PC-3 (cell line): ENCODE results near the gene SLCO3A1. TPM values are rescaled to one million over a fixed set of nuclear protein-coding genes. Genes with fewer than 3 reads are reported as not detected.

Experiments used
- ATAC-seq: fragments of 200-7000 bp; cut with Tn5 transposase; 2 replicates; pipeline ENCODE4 v1.9.1; 2020; ENCODE audit warnings: mild to moderate bottlenecking, moderate library complexity
- BruUV-seq: library from RNA; stranded (reverse); fragments of 400-500 nt; replicated peaks from 2 replicates; lab custom pipeline; 2021; lab: Mats Ljungman, UMichigan
- CTCF ChIA-PET: fragments of 300-600 bp; sonication (Branson Sonifier 250); formaldehyde crosslinking; loops from one replicate; lab custom pipeline; 2022; ENCODE audit warnings: antibody characterized with exemption; lab: Charles Lee
- POLR2A ChIA-PET: fragments of 300-600 bp; sonication (Branson Sonifier 250); formaldehyde crosslinking; loops from one replicate; lab custom pipeline; 2022; ENCODE audit warnings: antibody characterized with exemption; ENCODE audit not compliant: unreplicated experiment; lab: Charles Lee
- DNase-seq: peaks from one replicate; pipeline ENCODE4 v3.0.0-alpha.2; 2015
- H2AFZ ChIP-seq: fragments of 300-600 bp; sonication (generic); 2 replicates; pipeline ENCODE4 v1.6.0; 2016; ENCODE audit warnings: antibody characterized with exemption, low read length
- H3F3A ChIP-seq: fragments of 300-600 bp; sonication (generic); one replicate; pipeline ENCODE4 v1.6.0; 2017; ENCODE audit warnings: antibody characterized with exemption, low read length, control low read depth, mild to moderate bottlenecking; ENCODE audit not compliant: unreplicated experiment
- H3K27ac ChIP-seq: fragments of 300-600 bp; sonication (generic); 2 replicates; pipeline ENCODE4 v1.5.1; 2016; ENCODE audit warnings: mild to moderate bottlenecking, low read length
- H3K27me3 ChIP-seq: fragments of 300-600 bp; sonication (generic); 2 replicates; pipeline ENCODE4 v1.6.1; 2016; ENCODE audit warnings: low read length, mixed read lengths
- H3K36me3 ChIP-seq: fragments of 300-600 bp; sonication (generic); 2 replicates; pipeline ENCODE4 v1.6.1; 2016; ENCODE audit warnings: low read depth, mixed run types, low read length, mixed read lengths
- H3K4me1 ChIP-seq: fragments of 300-600 bp; sonication (generic); 2 replicates; pipeline ENCODE4 v1.5.1; 2016; ENCODE audit warnings: low read length; ENCODE audit not compliant: insufficient read depth
- H3K4me2 ChIP-seq: fragments of 300-600 bp; sonication (generic); 2 replicates; pipeline ENCODE4 v1.6.0; 2016; ENCODE audit warnings: low read length
- H3K4me3 ChIP-seq: fragments of 300-600 bp; sonication (generic); 2 replicates; pipeline ENCODE4 v1.5.1; 2016; ENCODE audit warnings: mild to moderate bottlenecking, low read length, mixed read lengths
- H3K79me2 ChIP-seq: fragments of 300-600 bp; sonication (generic); 2 replicates; pipeline ENCODE4 v1.6.1; 2017; ENCODE audit warnings: low read length, mixed read lengths
- H3K9ac ChIP-seq: fragments of 300-600 bp; sonication (generic); 2 replicates; pipeline ENCODE4 v1.6.0; 2016; ENCODE audit warnings: mild to moderate bottlenecking, low read length
- H3K9me2 ChIP-seq: fragments of 300-600 bp; sonication (generic); replicated peaks from 2 replicates; pipeline ENCODE4 v1.6.1; 2016; ENCODE audit warnings: mixed run types, low read length, mixed read lengths
- H3K9me3 ChIP-seq: fragments of 300-600 bp; sonication (generic); 2 replicates; pipeline ENCODE4 v1.6.1; 2016; ENCODE audit warnings: low read length, mixed read lengths
- H4K20me1 ChIP-seq: fragments of 300-600 bp; sonication (generic); 2 replicates; pipeline ENCODE4 v1.6.1; 2016; ENCODE audit warnings: low read length, mixed read lengths
- EZH2 ChIP-seq: fragments of 300-600 bp; sonication (generic); IDR thresholded peaks from one replicate; pipeline ENCODE4 v1.6.1; 2017; ENCODE audit warnings: antibody characterized with exemption, mild to moderate bottlenecking, low read length; ENCODE audit not compliant: unreplicated experiment
- EZH2phosphoT487 ChIP-seq: fragments of 300-600 bp; sonication (generic); IDR thresholded peaks from 2 replicates; pipeline ENCODE4 v1.6.1; 2018; ENCODE audit warnings: mild to moderate bottlenecking, antibody characterized with exemption, low read length, borderline replicate concordance
- intact Hi-C: fragments of 100-400 bp; cut with micrococcal nuclease; formaldehyde crosslinking; loops from 2 replicates; pipeline ENCODE4 v1.9.0; 2023
- total RNA-seq: library from RNA; depleted of rRNA; stranded (reverse); fragments of >200 nt; gene quantifications from 2 replicates; pipeline ENCODE4 v1.2.3, GENCODE V29; 2014
- TF ChIP-seq, protein P1 (sequence below): fragments of 300-600 bp; sonication (generic); conservative IDR thresholded peaks from 2 replicates; pipeline ENCODE4 v1.5.1; 2017; ENCODE audit warnings: antibody characterized with exemption, low read depth, mild to moderate bottlenecking, low read length

The SLCO3A1 gene
- total RNA-seq, 1 experiment from 2014 or later = 0.07 TPM

- ChIA-PET CTCF (no interaction called here), POLR2A (no interaction called here)
- intact Hi-C loops = no loop called here
- Histone ChIP-seq H3K36me3 (no peaks in the 10 kb centered on the region), H3K9ac (no peak overlapping the region), H3K79me2 (no peaks in the 10 kb centered on the region), H3K4me2 (no peak overlapping the region), H3F3A (no peaks in the 10 kb centered on the region), H3K27ac (no peak overlapping the region), H4K20me1 (no peaks in the 10 kb centered on the region), H3K9me3 (no peaks in the 10 kb centered on the region), H3K27me3 (peaks cover 29% of the 10 kb centered on the region), H3K4me1 (no peaks in the 10 kb centered on the region), H2AFZ (no peak overlapping the region), H3K9me2 (no peaks in the 10 kb centered on the region), H3K4me3 (no peak overlapping the region)
- no peak for DNase-seq
- TF ChIP-seq, protein P1, sequence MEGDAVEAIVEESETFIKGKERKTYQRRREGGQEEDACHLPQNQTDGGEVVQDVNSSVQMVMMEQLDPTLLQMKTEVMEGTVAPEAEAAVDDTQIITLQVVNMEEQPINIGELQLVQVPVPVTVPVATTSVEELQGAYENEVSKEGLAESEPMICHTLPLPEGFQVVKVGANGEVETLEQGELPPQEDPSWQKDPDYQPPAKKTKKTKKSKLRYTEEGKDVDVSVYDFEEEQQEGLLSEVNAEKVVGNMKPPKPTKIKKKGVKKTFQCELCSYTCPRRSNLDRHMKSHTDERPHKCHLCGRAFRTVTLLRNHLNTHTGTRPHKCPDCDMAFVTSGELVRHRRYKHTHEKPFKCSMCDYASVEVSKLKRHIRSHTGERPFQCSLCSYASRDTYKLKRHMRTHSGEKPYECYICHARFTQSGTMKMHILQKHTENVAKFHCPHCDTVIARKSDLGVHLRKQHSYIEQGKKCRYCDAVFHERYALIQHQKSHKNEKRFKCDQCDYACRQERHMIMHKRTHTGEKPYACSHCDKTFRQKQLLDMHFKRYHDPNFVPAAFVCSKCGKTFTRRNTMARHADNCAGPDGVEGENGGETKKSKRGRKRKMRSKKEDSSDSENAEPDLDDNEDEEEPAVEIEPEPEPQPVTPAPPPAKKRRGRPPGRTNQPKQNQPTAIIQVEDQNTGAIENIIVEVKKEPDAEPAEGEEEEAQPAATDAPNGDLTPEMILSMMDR = no peak
- TF ChIP-seq EZH2 = no peak
- TF ChIP-seq EZH2phosphoT487 = no peak
- no peak for ATAC-seq
- no TSS peak for BruUV-seq
Measured at GRCh38 chr15:92146511-92147150, 293.1 kb downstream of the SLCO3A1 start.

DNA sequence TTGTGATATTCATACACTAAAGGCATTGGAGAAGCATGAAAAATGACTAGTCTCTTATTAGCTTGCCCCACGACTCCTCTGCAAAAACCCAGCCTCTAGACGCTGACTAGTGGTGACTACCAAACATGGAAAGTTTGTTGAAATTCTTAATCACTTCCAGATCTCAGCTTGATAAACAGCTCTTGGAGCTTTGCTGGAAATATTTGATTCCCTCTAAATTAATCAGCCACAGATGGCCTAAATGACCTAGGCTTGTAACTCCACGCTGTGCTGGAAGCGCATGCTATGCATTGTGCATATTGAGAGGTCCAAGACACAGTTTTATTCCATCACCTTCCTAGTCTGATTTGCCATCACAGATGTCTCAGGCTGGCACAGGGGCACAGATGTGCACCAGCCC, 295.5 kb downstream of the SLCO3A1 start:
- Histone ChIP-seq H3K9me3 (no peaks in the 10 kb centered on the region), H3K36me3 (no peaks in the 10 kb centered on the region), H3K27me3 (peaks cover 27% of the 10 kb centered on the region), H3K4me1 (no peaks in the 10 kb centered on the region), H3K9ac (no peak overlapping the region), H4K20me1 (no peaks in the 10 kb centered on the region), H3K4me2 (no peak overlapping the region), H2AFZ (no peak overlapping the region), H3K79me2 (no peaks in the 10 kb centered on the region), H3F3A (no peaks in the 10 kb centered on the region), H3K27ac (no peak overlapping the region), H3K4me3 (no peak overlapping the region), H3K9me2 (no peaks in the 10 kb centered on the region)
- no TSS peak for BruUV-seq
- POLR2A ChIA-PET = no interaction called here
- intact Hi-C loops = no loop called here
- ATAC-seq (no peak), DNase-seq (no peak)
- TF ChIP-seq, protein P1 = no peak
- TF ChIP-seq EZH2 = no peak
- no peak for TF ChIP-seq EZH2phosphoT487
- CTCF ChIA-PET = interaction anchor here (0.6 kb wide), 1 partner anchor 440 kb away, joined by 3 read pairs; no protein-coding TSS in a partner anchor

DNA sequence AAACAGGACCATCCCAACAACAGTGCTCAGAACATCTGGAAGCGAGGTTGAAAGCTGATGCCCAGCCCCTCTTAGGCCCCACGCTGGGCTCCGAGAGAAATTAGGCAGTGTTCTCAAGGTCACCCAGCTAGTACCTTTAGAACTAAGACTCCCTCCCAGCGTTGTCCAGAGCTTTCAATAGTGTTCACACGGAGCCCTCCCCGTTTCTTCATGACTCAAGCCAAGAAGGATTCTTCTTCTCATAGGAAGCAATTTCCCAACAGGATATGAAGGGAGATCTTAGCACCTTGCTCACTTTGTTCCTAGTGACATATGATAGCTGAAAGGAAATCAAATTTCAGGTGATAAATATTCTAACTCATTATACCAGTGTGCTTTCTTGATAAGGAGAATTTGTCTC, 296.0 kb downstream of the SLCO3A1 start:
- Histone ChIP-seq H3K27ac (no peak overlapping the region), H3K4me3 (no peak overlapping the region), H3K79me2 (no peaks in the 10 kb centered on the region), H3K9me2 (no peaks in the 10 kb centered on the region), H3F3A (no peaks in the 10 kb centered on the region), H3K9ac (no peak overlapping the region), H4K20me1 (no peaks in the 10 kb centered on the region), H2AFZ (no peak overlapping the region), H3K27me3 (peaks cover 23% of the 10 kb centered on the region), H3K4me1 (no peaks in the 10 kb centered on the region), H3K36me3 (no peaks in the 10 kb centered on the region), H3K9me3 (no peaks in the 10 kb centered on the region), H3K4me2 (no peak overlapping the region)
- TF ChIP-seq, protein P1 = no peak
- no peak for TF ChIP-seq EZH2phosphoT487
- TF ChIP-seq EZH2 = no peak
- intact Hi-C loops = no loop called here
- no peak for DNase-seq
- BruUV-seq = no TSS peak
- ATAC-seq = no peak
- ChIA-PET CTCF (no interaction called here), POLR2A (no interaction called here)
